GM18502 (cell line): ENCODE results near the gene LHFPL6.

Experiments used
- ATAC-seq: cut with Tn5 transposase; IDR thresholded peaks from one replicate; pipeline ENCODE4 v1.9.1; 2021; ENCODE audit warnings: mild to moderate bottlenecking; ENCODE audit not compliant: unreplicated experiment, poor library complexity

Gene LHFPL6

DNA sequence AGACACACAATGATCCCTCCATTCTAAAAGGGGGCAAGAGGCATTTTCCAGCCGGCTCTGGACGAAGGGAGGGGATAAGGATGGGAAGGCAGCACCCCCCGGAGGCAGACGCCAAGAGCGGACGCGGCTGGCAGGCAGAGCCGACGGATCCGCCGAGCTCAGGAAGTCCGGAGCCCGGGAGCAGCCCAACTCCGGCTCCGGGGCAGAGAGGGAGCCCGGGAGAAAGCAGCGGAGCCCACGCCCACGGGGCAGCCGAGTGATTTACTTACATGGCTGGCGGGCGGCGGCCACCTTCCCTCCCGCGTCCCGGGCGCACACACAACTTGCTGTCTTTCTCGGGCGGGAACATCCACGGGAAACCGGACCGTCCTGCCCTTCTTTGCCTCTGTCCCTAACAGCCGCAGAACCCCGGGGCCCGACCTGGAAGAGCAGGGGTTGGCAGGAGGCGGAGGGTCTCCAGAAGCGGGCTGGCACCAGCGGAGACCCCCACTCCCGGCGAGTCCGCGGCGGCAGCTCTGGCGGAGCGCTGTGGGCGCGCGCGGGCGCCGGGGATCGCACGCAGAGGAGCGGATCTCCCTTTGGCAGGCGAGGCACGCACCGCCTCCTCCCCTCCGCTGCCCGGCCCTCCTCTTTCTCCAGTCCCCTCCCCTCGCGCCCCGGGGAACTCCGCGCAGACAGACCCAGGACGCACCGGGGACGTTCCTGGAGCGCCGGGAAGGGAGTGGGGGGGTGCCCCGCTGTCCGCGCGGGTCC, at the start of gene LHFPL6:
LHFPL6 (minus strand) TSS at position 580 of the 753 bp plus-strand sequence.
- peak; percentile 96 for ATAC-seq

DNA sequence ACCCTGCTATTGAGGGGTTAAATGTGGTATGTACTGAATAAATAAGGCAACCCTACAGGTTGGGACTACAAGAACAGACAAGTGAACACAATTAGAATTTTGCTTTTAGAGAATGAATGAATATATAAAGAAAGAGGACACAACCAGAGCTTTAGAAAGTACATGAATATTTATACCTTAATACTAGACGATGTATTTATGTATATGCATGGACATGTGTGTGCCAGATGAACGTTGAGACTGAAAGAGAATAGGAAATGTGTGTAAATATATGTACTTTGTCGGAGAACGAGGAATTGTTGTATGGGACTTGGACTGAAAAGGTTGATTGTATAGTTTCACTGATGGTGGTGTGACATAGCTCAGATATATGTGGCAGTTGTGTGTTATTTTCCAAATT, 43.1 kb upstream of the LHFPL6 start:
- no peak for ATAC-seq

DNA sequence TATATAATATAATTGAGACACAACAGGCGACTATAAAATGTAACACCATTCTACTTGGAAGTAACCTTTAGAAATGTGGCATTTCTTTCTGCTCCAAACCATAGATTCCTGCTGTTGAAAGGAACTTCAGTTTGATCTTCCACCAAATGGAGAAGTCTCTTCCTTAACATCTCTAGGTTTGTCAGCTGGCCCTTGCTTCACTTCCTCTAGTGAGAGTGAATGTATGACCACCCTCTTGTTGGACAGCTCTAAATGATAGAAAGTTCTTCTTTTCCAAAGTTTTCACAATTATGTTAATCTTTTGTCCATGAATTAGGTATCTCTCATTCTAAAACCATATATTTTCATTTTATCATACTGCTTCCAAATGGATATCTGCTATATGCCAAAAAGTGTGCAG, 38.7 kb upstream of the LHFPL6 start:
- no peak for ATAC-seq

DNA sequence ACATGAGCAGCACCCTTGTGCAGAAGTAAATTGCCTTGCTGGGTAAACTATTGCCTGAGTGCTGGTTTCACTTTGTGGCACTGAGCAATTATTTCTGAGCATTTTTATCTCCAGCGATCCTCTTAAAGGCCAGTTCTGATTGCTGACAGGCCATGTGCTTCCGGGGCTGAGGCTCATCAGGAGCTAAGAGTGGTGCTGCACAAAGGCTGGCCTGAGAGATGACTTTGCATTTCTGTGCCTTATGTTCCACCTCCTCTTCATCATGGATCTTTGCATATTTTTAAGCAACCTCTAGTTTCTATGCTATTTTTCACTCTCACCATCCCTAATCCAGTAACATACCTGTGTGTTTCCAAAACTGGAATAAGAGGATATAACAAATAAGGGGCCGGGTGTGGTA, 34.9 kb upstream of the LHFPL6 start:
- no peak for ATAC-seq

DNA sequence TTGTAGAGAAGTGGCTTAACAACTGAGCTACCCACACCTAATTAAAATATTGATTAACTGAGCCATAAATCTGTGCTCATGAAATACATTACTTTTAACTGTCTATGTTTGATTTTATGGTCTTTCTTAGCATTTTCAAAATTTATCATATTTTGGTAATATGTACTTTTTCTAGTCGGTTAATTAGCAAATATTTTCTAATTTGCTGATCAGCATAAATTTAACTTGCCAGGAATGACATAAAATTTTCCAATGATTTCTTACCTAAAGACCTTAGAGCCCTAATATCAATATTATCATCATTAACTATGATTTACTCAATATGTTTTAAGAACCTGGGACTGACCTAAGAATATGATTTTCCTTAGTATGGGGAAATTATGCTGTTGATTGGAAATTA, 32.6 kb upstream of the LHFPL6 start:
- ATAC-seq = no peak

DNA sequence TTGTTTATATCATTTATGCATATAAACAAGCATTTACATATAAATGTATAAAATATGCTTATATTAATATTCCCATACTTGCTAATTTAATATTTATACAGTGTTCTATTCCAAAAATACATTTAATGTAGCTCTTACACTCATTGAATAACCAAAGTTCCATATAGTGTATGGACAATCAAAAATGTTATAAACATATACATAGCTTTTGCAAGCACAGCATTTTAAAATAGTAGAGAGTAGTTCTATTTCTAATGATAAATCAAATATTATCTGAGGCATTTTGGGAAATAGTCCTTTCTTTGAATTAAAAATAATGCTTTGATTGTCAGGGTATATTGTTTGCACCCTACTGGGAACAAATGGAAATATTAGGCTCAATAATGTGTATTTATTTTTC, 30.0 kb upstream of the LHFPL6 start:
- ATAC-seq = no peak

DNA sequence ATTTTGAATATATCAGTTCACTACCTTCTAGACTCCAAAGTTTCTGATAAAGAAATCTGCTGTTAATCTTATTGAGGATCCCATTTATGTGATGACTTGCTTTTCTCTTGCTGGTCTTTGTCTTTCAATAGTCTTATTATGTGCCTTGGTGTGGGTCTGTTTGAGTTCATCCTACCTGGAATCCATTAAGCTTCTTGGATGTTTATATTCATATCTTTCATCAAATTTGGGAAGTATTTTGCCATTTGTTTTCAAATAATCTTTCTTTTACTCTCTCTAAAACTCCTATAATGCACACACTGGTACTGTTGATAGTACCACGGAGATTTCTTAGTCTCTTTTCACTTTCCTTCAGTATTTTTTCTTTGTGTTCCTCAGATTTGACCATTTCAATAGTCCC, 28.3 kb upstream of the LHFPL6 start:
- no peak for ATAC-seq

DNA sequence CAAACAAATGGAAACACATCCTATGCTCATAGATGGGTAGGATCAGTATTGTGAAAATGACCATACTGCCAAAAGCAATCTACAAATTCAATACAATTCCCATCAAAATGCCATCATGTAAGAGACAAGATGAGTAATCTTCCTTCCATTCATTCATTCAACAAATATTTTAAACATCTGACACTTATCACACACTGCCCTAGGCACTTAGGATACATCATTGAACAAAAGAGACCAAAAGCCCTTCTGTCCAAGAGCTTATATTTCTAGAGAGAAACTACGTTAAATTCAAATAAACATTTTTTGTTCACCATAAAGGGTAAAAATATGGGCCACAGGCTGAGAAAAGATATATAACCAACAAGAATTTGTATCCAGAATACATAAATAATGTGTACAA, 20.5 kb upstream of the LHFPL6 start:
- no peak for ATAC-seq

DNA sequence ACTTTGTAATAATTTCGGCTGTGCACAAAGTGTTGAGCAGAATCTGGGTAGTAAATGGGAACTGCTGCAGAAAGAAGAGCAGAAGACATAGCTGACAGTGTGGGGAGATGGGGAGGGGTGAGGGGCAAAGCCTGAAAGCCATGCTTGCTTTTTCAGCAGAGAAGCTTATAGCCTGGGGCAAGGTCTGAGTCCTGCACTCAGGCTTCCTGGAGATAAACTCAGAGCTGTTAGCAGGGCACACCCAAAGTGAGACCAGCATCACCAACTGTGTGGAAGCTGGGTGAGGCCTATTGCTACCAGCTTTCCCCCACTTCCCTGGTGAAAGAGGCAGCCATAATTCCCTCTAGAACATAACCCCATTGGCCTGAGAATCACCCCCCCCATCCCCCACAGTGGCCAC, 15.6 kb upstream of the LHFPL6 start:
- no peak for ATAC-seq

DNA sequence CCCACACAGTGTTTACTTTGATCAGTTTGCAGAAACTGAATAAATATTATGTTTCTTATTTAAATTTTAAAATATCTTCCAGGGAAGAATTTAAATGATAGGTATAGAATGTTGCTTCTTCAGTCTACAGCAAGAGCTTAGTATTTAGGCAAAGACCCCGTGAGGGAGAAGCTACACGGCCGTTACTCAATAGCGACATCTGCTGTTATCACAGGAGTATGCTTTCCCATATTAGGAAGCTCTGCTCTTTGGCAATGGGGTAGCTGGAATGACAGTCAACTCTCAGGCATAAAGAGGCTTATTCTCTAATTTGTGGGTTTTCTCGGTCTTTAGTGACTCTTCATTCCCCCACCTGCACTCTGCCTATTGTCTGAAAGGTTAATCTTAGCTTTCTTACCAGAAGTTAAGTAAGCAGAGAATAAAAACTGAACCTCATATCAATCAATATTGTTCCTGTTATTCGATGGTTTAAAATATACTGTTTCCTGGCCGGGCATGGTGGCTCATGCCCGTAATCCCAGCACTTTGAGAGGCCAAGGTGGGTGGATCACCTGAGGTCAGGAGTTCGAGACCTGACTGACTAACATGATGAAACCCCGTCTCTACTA, 13.2 kb upstream of the LHFPL6 start:
- ATAC-seq = peak; percentile 85

DNA sequence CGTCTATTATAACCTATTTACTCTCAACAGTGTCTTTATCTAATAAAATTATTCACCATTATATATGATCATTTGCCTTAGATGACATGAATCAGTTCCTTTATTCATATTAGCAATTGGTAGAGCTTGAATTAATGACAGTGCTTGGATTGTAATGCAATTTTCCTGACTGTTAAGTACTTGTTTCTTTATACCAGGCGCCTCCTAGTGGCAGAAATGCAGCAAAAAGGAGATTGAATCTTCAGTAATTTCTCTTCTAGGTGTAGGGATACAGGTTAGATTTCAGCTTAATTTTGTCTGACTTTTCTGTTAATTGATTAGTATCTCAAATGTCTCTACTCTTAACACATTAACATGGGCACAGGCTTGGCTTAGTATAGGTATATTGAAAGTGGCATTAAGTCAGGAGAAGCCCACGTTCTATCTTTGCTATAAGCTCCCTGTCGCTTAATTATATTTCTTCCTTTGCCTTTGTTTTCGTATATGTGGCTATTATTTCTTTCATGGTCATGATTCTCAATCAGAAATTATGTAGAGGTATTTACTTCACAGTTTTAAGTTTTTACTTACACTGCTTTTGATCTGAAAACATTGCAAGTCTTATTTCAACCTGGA, 9.1 kb upstream of the LHFPL6 start:
- ATAC-seq = no peak

DNA sequence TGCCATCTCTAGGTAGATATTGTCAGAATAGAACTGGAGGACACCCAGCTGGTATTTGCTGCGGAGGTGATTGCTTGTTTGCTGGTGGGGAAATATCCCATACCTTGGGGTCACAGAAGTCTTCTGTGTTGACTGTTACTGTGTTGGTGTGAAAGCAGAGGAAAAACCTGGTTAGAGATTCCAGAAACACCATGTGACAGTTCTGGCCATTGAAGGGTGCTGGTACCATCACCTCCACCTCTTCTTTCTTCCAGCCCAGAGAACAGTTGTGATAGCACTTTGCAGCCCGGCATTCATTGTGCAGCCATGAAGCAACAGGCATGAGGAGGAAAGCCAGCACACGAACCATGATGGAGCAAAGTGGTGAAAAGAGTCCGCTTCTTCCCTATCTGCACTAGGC, 4.9 kb upstream of the LHFPL6 start:
- ATAC-seq = no peak

DNA sequence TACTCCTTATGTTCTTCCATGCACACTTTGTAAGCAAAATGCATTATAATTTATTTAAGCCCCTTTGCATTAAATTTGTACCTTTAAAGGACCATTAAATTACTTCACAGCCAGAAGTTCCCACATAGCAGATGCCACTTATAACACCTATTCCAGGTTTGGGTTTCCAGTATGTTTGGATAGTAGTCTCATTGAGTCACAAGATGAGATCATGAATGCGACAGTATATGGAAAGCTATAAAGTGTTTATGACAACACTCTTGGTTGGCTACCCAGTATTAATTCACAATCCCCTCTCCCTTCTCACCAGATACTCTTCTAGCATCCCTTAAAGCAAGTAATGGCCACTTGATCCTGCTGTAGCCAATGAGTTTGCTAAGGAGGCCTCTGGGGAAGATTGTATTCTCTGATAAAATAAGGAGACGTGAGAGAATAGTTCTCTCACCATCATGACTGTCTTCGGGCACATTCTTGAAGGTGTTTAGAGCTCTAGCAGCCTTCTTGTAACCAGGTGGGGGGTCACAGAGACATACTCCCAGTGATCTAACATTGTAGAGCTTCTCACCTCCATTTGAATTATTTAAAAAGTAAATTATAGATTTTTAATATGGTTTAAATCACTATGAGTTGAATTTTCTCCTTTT, 2.8 kb upstream of the LHFPL6 start:
- ATAC-seq = no peak

DNA sequence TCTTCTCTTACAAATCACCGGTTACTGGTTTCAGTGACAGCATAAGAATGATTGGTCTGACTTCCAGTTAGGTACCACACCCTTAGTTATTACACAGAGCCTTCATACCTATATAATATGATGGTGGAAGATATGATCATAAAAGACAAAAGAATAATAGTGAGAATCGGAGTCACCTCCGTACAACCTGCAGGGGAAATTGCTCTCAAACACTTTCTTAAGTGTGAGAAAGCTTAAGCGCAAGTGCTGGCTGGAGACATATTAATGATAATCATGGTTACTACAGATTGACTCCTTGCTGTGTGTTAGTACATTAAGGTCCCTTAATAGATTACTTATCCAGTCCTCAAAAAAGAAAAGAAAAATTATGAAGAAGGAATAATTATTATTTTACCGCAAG, 1.8 kb upstream of the LHFPL6 start:
- no peak for ATAC-seq

DNA sequence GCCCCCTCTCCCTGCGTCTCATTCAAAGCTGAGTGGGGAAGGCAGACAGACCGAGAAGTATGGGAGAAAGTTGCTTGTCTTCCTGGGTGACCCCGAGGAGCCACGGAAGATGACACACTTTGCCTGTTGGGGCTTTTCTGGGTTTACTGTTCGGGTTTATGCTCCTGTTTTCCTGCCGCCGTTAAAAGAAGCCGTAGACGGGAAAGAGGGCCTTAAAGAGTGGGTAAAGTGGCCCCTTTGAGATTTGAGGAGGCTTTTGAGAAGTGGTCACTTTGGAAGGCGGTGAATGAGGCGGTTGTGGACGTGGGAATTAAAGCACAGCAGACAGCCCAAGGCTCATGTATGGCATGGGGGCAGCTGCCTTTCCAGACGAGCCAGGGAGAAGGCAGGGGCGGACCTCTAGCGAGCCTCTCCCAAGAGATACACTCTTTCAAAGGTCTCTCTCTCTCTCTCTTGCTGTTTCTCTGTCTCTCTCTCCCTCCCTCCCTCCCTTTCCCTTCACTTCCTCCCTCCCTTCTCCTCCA, 493 bp upstream of the LHFPL6 start:
- ATAC-seq = peak; percentile 53

DNA sequence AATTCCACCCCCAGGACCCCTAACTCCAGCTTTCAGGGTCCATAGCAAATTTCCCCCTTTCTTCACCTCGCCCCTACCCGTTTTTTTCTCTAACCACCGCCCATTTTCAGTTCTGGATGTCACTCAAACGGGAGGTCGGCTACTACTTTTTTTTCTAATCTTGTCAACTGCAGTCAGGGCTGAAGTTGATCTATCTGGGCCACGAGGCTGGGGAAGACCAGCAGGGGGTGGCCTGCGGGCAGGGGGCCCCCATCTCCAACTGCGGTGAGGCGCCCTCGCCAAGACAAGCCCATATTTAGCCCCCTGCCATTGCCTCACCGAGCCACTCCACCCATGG, 748 bp downstream of the LHFPL6 start:
- peak; percentile 28 for ATAC-seq

DNA sequence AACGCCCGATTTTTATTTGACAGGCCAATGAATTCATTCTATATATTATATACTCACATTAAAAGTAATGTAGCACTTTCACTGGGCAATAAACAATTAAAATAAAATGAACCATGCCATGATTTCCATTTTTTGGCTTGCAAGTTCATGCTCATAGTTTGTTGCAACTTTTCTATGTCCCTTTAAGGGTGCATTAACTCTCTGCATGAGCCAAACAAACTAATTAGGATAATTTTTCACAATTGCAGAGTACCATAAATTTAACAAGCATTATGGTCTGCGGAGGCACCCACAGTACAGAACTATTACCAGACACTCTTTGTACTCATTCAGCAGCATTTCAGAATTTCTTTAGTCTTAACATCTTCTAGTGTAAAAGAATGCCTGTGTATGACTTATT, 1.4 kb downstream of the LHFPL6 start:
- ATAC-seq = no peak

DNA sequence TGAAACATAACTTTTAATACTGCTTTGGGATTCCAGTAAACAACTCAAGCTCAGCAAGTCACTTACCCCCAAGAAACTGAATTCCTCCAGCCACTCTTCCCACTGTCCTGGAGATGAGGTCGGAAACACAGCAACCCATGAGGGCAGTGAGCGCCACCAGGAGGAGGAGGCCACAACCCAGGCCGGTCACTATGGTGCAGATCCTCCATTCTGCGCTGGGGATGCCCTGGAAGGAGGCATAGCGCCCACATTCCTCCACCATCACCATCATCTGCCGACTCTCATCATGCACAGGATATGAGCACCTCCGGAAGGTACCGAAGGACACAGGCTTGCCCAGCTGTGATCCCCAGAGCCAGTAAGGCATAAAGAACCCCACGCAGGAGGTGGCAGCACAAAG, 2.2 kb downstream of the LHFPL6 start:
- no peak for ATAC-seq

DNA sequence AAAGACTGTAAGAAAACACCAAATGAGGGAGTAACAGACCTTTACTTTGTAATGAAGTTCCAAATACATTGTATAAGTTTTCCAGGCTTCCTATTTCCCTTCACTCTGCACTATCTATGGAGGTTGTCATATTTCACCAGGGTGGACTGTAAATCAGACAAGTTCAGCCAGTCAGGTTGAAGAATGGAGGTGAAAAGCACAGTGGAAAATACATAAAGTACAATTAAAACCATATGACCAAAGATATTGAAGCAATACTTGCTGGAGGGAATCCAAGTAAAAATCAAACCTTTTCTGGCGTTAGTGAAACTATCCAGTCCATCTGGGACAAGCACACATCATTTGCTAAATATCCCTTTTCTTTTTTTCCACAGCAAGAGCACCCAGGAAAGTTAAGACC, 3.2 kb downstream of the LHFPL6 start:
- no peak for ATAC-seq

DNA sequence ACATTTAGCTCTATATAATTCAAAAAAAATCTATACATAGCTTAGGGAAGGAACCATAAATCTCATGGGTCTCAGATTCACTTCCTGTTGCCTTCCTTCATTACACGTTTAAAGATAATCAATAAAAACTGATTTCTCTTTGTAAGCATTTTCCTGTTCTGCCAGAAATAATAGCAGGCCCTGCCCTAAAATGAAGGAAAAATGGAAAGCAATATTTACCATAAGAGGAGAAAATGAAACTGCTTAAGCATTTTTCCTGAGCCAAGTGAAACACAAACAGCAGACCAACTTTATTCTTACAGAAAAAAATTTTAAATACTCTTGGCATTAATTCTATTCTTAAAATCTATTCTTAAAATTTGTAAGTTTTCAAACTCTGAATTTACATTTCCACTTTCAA, 4.0 kb downstream of the LHFPL6 start:
- ATAC-seq = no peak

DNA sequence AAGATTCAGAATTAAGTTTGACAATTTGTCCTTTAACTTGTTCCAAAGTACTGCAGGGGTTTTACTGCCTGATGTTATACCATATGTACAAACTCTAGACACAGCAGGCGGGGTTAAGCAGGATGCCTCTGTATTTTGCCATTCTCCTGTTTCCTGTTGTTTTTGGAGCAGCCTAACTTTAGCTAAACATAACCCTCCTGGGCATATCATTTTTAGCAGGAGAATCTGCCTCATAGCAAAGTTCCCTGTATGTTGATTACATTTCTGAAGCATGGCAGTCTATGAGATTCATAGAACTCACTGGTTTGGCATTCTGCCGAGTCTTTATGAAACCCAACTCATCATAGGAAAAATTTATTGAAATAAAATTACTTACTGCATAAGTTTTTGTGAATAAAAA, 5.2 kb downstream of the LHFPL6 start:
- ATAC-seq = no peak
